Glomerular visceral epithelial cell (primary cell): ENCODE results near the gene PHOX2A.

Experiments used
- DNase-seq: peaks from one replicate; pipeline ENCODE4 v3.0.0-alpha.2; 2016; ENCODE audit errors: extremely low spot score

PHOX2A gene

GRCh38 chr11:72233773-72234513, 10.0 kb downstream of the PHOX2A start:
- DNase-seq: no peak

- DNase-seq: no peak
These were observed 10.8 kb downstream of the PHOX2A start for GRCh38 chr11:72233056-72233772.

DNA sequence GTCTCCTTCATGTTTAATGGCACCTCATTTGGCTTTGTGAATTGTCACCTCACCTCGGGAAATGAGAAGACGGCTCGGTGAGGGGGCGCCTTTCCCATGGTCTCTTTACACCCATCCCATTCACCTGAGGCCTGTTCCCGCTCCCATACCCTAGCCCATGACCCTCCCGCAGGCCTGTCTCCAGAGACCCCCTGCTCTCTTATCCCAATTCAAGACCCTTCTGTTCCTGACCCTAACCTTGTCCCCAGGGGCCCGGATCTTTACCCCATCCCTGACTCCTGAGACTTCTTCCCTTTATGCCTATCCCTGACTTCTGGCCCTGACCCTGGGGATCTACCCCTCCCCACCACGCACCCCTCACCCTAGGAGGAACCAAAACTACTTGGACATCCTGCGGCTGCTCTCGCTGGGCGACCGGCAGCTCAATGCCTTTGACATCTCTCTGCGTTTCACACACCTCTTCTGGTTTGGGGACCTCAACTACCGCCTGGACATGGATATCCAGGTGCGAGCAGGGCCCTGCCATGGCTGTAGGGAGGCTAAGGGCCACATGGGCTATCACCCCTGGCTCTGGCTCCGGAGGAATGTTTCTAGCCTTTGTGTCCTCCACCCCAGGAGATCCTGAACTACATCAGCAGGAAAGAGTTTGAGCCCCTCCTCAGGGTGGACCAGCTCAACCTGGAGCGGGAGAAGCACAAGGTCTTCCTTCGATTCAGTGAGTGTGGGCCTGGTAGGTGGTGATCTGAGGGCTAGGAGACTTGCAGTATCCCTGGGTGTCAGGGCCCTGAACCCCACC, 11.5 kb downstream of the PHOX2A start:
- no peak for DNase-seq

DNA sequence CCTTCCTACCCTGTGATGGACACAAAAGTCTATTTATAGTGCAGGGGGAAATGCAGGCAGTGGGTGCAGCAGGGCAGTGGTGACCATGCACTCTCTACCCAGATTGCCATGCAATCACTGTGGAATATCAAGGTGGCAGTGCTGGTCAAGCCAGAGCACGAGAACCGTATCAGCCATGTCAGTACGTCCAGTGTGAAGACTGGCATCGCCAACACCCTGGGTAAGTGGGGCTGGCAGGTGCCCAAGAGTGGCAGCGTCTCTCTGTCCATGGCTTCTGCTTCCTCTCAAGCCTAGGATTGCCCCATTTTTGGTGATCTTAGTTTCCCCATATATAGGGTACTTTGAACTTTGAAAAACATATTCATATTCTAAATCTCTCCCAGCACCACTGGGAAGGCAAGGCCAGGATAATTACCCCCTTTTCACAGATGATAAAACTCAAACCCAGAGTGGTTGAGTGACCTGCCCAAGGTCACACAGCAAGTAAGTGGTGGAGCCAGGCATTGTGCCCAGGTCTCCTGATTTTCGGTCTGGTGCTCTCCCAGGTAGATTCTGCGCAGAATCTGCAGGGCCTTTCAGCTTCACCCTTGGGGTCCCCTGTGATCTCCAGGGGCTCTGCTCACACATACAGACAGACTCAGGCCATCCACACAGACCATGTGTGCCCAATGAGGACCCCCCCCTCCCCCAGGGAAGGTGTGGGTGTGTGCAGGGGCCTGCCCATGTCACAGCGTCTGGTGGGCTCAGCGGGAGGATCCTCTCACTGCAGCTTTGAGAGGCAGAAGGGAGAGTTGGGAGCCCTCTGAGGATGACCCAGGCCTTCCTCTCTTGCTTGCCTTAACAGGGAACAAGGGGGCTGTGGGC, 12.3 kb downstream of the PHOX2A start:
- DNase-seq: no peak

GRCh38 chr11:72230764-72231365, 13.1 kb downstream of the PHOX2A start:
- no peak for DNase-seq

DNA sequence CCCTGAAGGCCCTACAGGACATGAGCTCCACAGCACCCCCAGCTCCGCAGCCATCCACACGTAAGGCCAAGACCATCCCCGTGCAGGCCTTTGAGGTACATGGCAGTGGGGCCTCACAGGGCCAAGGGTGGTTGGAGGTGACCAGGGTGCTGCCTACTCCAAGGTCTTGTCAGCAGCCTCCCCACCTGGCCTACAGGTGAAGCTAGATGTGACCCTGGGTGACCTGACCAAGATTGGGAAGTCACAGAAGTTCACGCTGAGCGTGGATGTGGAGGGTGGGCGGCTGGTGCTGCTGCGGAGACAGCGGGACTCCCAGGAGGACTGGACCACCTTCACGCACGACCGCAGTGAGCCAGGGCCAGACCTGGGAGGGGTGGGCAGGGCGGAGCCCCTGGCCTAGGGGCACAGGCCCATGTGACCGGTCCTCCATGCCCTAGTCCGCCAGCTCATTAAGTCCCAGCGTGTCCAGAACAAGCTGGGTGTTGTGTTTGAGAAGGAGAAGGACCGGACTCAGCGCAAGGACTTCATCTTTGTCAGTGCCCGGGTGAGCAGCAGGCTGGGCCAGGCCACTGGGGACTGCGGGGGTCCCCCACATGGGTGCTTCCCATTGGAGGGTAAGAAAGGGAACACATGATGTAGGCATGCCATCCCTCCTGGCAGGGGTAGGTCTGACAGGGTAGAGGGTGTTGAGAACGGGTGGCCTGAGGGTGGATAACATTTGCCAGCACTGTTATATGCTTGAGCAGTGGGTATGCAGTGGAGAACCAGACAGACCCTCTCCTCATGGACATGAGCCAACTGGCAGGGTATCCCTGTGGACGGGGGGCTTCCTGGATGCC, 13.8 kb downstream of the PHOX2A start:
- no peak for DNase-seq

GRCh38 chr11:72229336-72229924, 14.5 kb downstream of the PHOX2A start:
- no peak for DNase-seq

DNA sequence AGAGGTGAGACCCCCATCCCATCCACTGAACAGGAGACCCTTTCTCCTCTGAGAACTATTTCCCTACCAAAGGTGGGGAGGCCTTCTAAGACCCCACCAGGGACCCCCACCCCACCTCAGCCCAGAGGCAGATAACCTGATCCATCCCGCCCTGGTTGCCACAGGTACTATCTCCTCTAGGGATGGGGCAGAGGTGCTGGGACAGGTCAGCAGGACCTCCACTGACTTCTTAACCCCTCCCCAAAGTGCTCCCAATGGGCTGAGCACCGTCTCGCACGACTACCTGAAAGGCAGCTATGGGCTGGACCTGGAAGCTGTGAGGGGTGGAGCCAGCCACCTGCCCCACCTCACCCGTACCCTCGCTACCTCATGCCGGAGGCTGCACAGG, 15.1 kb downstream of the PHOX2A start:
- no peak for DNase-seq

DNA sequence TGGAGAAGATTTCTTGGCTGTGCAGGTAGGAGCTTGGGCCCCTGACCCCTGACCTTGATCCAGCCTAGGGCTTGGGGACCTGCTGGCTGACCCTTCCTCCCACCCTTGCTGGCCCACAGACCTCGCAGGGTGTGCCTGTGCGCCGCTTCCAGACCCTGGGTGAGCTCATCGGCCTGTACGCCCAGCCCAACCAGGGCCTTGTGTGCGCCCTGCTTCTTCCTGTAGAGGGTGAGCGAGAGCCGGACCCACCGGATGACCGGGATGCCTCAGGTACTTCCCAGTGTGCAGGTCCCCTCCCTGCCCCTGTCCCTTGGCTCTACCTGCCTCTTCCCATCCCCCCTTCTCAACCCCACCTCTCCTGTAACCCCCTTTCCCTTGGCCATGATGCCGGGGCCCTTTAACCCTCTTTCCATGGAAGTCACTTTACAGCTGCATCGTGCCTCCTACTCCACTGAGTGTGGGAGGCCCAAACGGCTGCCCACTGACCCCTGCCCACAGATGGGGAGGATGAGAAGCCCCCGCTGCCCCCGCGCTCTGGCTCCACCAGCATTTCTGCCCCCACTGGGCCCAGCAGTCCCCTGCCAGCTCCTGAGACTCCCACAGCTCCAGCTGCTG, 15.6 kb downstream of the PHOX2A start:
- no peak for DNase-seq

GRCh38 chr11:72227316-72228228, 16.4 kb downstream of the PHOX2A start:
- DNase-seq: no peak

GRCh38 chr11:72226701-72227100, 17.3 kb downstream of the PHOX2A start:
- no peak for DNase-seq

- DNase-seq: no peak
These were observed 18.5 kb downstream of the PHOX2A start for GRCh38 chr11:72225411-72225951.

DNA sequence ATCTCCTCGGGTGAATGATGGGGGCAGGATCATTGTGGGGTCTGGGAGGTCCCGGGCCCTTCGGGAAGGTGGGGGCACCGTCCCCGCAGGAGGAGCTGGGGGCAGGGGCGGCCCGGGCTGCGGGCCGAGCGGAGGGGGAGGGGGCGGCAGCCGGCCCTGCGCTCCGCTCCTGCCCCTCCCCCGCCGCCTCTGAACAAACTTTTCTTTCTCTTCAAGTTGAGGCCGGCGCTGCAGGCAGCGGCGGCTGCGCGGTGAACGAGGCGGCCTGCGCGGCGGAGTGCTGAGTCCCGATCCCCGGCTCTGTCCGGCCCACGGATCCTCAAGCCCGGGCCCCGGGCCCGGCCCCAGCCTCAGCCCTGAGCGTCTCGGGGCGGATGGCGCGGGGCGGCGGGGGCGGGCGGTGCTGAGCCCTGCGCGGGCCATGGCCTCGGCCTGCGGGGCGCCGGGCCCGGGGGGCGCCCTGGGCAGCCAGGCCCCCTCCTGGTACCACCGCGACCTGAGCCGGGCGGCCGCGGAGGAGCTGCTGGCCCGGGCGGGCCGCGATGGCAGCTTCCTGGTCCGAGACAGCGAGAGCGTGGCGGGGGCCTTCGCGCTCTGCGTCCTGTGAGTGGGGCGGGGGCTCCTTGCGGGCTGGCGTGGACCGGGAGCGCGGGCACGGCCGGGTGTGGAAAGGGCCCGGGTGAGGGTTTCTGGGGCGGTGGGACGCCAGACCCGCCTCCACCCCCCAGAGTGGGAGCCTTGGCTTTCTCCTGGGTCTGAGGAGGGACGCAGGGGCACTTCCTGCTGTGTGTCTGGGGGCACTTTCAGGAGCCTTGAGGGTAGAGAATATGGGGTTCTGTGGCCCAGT, 19.2 kb downstream of the PHOX2A start, which contains the start of gene INPPL1:
INPPL1 (plus strand) TSS at position 204 of the 847 bp plus-strand sequence; CDS start at position 422, 218 bp downstream.
- peak; percentile 27 for DNase-seq

GRCh38 chr11:72223615-72224563, 20.1 kb downstream of the PHOX2A start:
- peak; percentile 69 for DNase-seq

DNA sequence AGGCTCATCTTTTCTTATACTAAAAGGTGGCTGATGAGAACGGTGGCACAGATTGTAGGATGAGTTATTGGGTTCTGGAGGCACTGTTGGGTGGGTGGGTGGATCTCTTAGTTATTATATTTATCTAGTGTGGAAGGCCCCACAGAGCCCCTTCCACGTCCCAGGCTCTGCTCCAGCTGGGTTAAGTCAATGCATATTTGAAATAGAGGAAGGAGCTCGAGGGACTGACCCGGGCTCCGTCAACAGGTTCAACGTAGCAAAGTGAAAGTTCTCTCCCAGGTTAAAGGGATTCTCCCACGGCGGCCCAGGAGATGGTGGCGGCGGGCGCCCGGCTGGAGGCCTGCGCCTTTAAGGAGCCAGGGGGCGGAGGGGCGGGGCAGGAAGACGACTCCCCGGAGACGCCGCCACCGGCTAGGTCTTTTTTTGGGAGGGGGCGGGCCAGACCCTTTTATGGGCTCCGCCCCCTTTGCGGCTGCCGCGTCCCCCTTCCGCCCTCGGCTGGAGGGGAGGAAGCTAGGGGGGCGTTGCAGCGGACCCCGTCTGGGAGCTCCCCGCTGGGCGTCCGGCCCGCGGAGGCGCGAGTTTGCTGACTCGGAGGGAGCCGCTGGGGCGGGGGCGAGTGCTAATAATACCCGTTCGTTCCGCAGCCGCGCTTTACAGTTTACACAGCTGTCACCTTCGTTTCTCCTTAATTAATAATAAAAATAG, 20.9 kb downstream of the PHOX2A start:
- DNase-seq: peak; percentile 93
